Transverse colon (tissue), 4 donors: ENCODE measurements around the gene B4GALNT2. TPM values are rescaled to one million over a fixed set of nuclear protein-coding genes. Genes with fewer than 3 reads are reported as not detected.
A peak's percentile ranks its signal among the peaks of the same experiment; 100 is the strongest.
"Not testable (repeated sequence)": the region's sequence is repeated elsewhere in the genome, so short reads cannot be mapped to it uniquely, and the experiment has no call there.

Experiments
- DNase-seq: peaks from one replicate; pipeline ENCODE4 v3.0.0-alpha.2; 2019
- H3K27ac ChIP-seq, 4 donors: fragments of 200-600 bp; sonication (generic); 2 replicates each; pipeline ENCODE4 v1.5.1; 2016 to 2018; ENCODE audit warnings: inconsistent platforms in 4 of 4
- H3K27me3 ChIP-seq: fragments of 200-600 bp; sonication (generic); 2 replicates; pipeline ENCODE4 v1.5.1; 2017; ENCODE audit warnings: inconsistent platforms
- H3K36me3 ChIP-seq, 4 donors: fragments of 200-600 bp; sonication (generic); 2 replicates each; pipeline ENCODE4 v1.5.1; 2017 to 2019; ENCODE audit warnings: inconsistent platforms in 4 of 4
- H3K4me1 ChIP-seq, 4 donors: fragments of 200-600 bp; sonication (generic); 2 replicates each; pipeline ENCODE4 v1.5.1; 2017 to 2020; ENCODE audit warnings: inconsistent platforms in 4 of 4
- H3K4me3 ChIP-seq, 4 donors: fragments of 200-600 bp; sonication (generic); 1 replicate in 1 of 4; 2 replicates in 3 of 4; pipeline versions ENCODE4 v1.5.1 to v1.6.1; 2017 to 2019; ENCODE audit warnings: inconsistent platforms in 4 of 4
- H3K9me3 ChIP-seq, 2 donors: fragments of 200-600 bp; sonication (generic); 2 replicates each; pipeline ENCODE4 v1.5.1; 2017 to 2019; ENCODE audit warnings: inconsistent platforms in 2 of 2
- CTCF ChIP-seq, 5 experiments: fragments of 200-600 bp in 3 of 5; fragments of 450-650 bp in 2 of 5; sonication (generic) in 3 of 5; IDR thresholded peaks; 1 replicate in 2 of 5; 2 replicates in 3 of 5; pipeline ENCODE4 v1.5.1; 2016 to 2017; ENCODE audit warnings: antibody characterized with exemption in 5 of 5, inconsistent platforms in 3 of 5, mild to moderate bottlenecking in 2 of 5, moderate library complexity in 1 of 5
- EP300 ChIP-seq: sonication (generic); formaldehyde crosslinking; IDR thresholded peaks from one replicate; pipeline ENCODE4 v1.6.1; 2017; ENCODE audit warnings: antibody characterized with exemption, low read depth
- POLR2A ChIP-seq: fragments of 450-650 bp; IDR thresholded peaks from one replicate; pipeline ENCODE4 v1.6.1; 2016; ENCODE audit warnings: antibody characterized with exemption, mild to moderate bottlenecking, moderate library complexity
- POLR2AphosphoS5 ChIP-seq, 3 donors: sonication (generic); formaldehyde crosslinking; IDR thresholded peaks; one replicate each; pipeline ENCODE4 v1.6.1; 2016; ENCODE audit warnings: antibody characterized with exemption in 3 of 3
- WGBS, 2 donors: methylation state at CpG; one replicate each; pipeline ENCODE4 v1.1.5; 2018; ENCODE audit warnings: low coverage in 1 of 2; 5-methylcytosine and 5-hydroxymethylcytosine counted together
- in situ Hi-C, 4 donors: fragments of 200-750 bp; cut with MboI; loops; one replicate each; pipeline versions ENCODE4 v1.15.0 to v1.15.1; 2017; ENCODE audit warnings: low sequenced_read_pairs in 3 of 4, low pct_ligation_motif_present in 1 of 4, low pct_unique_long_range_greater_than_20kb in 1 of 4
- intact Hi-C: fragments of 100-400 bp; cut with DNase I; formaldehyde crosslinking; loops from one replicate; pipeline ENCODE4 v1.15.1; 2023; ENCODE audit warnings: low total_unique reads
- total RNA-seq, 4 donors: library from RNA; depleted of rRNA; stranded (reverse); fragments of >200 nt; gene quantifications; one replicate each; pipeline ENCODE4 v1.1.0, GENCODE V29; 2016

The B4GALNT2 gene
- total RNA-seq, 4 donors from 2014 or later, result 19.8 to 75.9 (median 47.3) TPM

- Histone ChIP-seq H3K36me3 (no peaks in the 10 kb centered on the region), H3K27ac (no peak overlapping the region), H3K4me1 (no peaks in the 10 kb centered on the region), H3K27me3 (peaks cover 27% of the 10 kb centered on the region), H3K9me3 (no peaks in the 10 kb centered on the region), H3K4me3 (no peak overlapping the region)
- 75 to 77% methylated on average over 1 to 9 of the region's 9 CpGs for WGBS, 2 donors
- intact Hi-C loops, result loop anchor here (10.0 kb wide), 1 partner anchor 46 kb away; the partner anchor contains the start of genes ABI3 and GNGT2
- in situ Hi-C loops, result no loop called here
- no peak for DNase-seq
- TF ChIP-seq CTCF (IDR thresholded peaks at IDR 0.05), result no peak
- TF ChIP-seq EP300, result no peak
- TF ChIP-seq POLR2A, result no peak
- TF ChIP-seq POLR2AphosphoS5 (IDR thresholded peaks at IDR 0.05), result no peak
Measured at GRCh38 chr17:49168706-49169105, 36.1 kb downstream of the B4GALNT2 start.

GRCh38 chr17:49170216-49170615 lies 37.6 kb downstream of the B4GALNT2 start:
- whole genome bisulfite sequencing, 2 donors, result 73% methylated on average over 2 of the region's 2 CpGs; no CpG with 5 or more reads in 1 of the 2 donors
- Histone ChIP-seq H3K4me3 (no peak overlapping the region), H3K27me3 (peaks cover 27% of the 10 kb centered on the region), H3K27ac (no peak overlapping the region), H3K36me3 (no peaks in the 10 kb centered on the region), H3K9me3 (peaks cover 6 to 7% of the 10 kb centered on the region in 2 donors), H3K4me1 (no peaks in the 10 kb centered on the region)
- TF ChIP-seq POLR2A, result no peak
- TF ChIP-seq POLR2AphosphoS5 (IDR thresholded peaks at IDR 0.05), result no peak
- no peak for TF ChIP-seq EP300
- no peak for TF ChIP-seq CTCF (IDR thresholded peaks at IDR 0.05)
- DNase-seq, result no peak
- in situ Hi-C loops (no loop called here), intact Hi-C loops (no loop called here)

GRCh38 chr17:49170711-49171110 lies 38.1 kb downstream of the B4GALNT2 start:
- Histone ChIP-seq H3K9me3 (peaks cover 11% of the 10 kb centered on the region in 2 donors), H3K27me3 (peaks cover 27% of the 10 kb centered on the region)
- H3K36me3 ChIP-seq, intact Hi-C loops, H3K4me1 ChIP-seq, H3K4me3 ChIP-seq, DNase-seq, H3K27ac ChIP-seq, in situ Hi-C loops: not testable (repeated sequence)
- 82 to 88% methylated on average over 2 to 3 of the region's 3 CpGs for WGBS, 2 donors

GRCh38 chr17:49175978-49176377 lies 43.4 kb downstream of the B4GALNT2 start:
- H3K27me3 ChIP-seq, intact Hi-C loops, H3K4me3 ChIP-seq, H3K27ac ChIP-seq, H3K36me3 ChIP-seq, DNase-seq, H3K4me1 ChIP-seq: not testable (repeated sequence)
- peaks cover 22 to 26% of the 10 kb centered on the region in 2 donors for H3K9me3 ChIP-seq
- 86 to 94% methylated on average over 8 to 11 of the region's 11 CpGs for WGBS, 2 donors
- in situ Hi-C loops, result loop anchor here in 1 of 4 donors (5.0 kb wide), 1 partner anchor 51 kb away; no protein-coding TSS in a partner anchor

GRCh38 chr17:49180303-49180702 lies 47.7 kb downstream of the B4GALNT2 start:
- Histone ChIP-seq H3K4me3 (no peak overlapping the region), H3K36me3 (no peaks in the 10 kb centered on the region), H3K27me3 (no peaks in the 10 kb centered on the region), H3K9me3 (peaks cover 19 to 21% of the 10 kb centered on the region in 2 donors), H3K4me1 (no peaks in the 10 kb centered on the region), H3K27ac (no peak overlapping the region)
- TF ChIP-seq POLR2AphosphoS5 (IDR thresholded peaks at IDR 0.05) (no peak), EP300 (no peak), CTCF (IDR thresholded peaks at IDR 0.05) (peak; percentile 67 to 84 (median 73)), POLR2A (no peak)
- DNase-seq, result peak; percentile 74
- intact Hi-C loops, result loop anchor here (5.0 kb wide), 1 partner anchor 42 kb away; no protein-coding TSS in a partner anchor
- in situ Hi-C loops, result loop anchor here in 1 of 4 donors (5.0 kb wide), 1 partner anchor 47 kb away; no protein-coding TSS in a partner anchor
- 8% methylated on average over 5 of the region's 5 CpGs; no CpG with 5 or more reads in 1 of the 2 donors for WGBS, 2 donors
